ENCODE measurements around the gene HHEX.
"Not testable (repeated sequence)": the region's sequence is repeated elsewhere in the genome, so short reads cannot be mapped to it uniquely, and the experiment has no call there.

HHEX gene

DNA sequence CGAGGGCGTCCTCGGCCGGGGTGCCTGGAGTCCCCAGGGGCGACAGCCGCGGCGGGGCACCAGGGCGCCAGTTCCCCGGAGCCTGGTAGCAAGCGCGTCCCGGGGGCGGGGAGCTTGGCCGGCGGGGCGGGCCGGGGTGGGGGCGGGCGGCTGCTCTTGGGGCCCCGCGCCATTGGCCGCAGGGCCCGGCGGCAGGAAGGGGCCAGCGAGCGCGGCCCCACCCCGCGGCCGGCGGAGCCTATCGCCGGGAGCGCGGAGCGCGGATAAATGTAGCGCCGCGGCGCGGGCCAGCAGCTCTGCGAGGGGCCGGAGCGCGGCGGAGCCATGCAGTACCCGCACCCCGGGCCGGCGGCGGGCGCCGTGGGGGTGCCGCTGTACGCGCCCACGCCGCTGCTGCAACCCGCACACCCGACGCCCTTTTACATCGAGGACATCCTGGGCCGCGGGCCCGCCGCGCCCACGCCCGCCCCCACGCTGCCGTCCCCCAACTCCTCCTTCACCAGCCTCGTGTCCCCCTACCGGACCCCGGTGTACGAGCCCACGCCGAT is at the start of gene HHEX:
TSS of gene HHEX (plus strand) at position 293 of the 548 bp plus-strand sequence. CDS start at position 325, 32 bp downstream.
- H3K4me1 Mint-ChIP-seq (ENCODE audit: low read depth): peaks cover 28% of the 10 kb centered on the region
- peaks cover 6% of the 10 kb centered on the region for H3K9me3 Mint-ChIP-seq
- H3K27me3 Mint-ChIP-seq: peaks cover 63% of the 10 kb centered on the region

DNA sequence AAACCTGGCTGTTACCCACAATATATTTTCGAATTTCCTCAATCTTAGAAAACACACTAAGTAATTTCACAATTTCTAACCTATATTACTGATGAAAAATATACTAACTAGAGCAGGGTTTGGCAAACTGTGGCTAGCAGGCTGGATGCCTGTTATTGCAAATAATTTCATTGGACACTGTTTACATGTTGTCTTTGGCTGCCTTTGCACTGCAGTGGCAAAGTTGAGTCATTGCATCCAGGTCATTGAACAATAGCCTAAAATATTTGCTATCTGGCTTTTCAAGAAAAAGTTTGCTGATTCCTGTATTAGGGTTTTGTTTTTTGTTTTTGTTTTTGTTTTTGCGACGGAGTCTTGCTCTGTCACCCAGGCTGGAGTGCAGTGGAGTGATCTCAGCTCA is 49.6 kb upstream of the HHEX start:
- H3K36me3 Mint-ChIP-seq (ENCODE audit: low read depth): peaks cover 78% of the 10 kb centered on the region

More for the DNA sequence above, at the start of gene HHEX:
- Mint-ChIP-seq H3K4me3 (peak within 1 kb of the TSS; percentile 77), H3K27ac (peak within 1 kb of the TSS; percentile 21), H3K36me3 (ENCODE audit: low read depth) (no peaks in the 10 kb centered on the region)

DNA sequence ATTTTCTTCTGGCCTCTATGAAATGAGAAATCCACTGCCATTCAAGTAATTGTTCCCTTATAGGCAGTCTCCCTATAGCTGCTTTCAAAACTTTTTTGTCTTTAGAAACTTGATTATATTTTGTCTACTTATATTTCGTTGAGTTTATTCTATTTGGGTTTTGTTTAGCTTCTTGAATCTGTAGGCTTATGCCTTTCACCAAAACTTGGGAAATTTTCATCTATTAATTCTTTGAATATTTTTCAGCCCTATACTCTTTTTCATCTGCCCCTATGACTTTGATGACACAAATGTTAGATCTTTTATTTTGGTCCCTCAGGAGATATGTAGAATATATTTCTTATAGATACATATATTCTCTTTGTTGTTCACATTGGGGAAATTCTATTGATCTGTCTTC is 48.3 kb upstream of the HHEX start:
- Mint-ChIP-seq H3K4me1 (ENCODE audit: low read depth) (peaks cover 5% of the 10 kb centered on the region), H3K27me3 (no peaks in the 10 kb centered on the region), H3K27ac (no peak overlapping the region), H3K9me3 (no peaks in the 10 kb centered on the region), H3K36me3 (ENCODE audit: low read depth) (peaks cover 78% of the 10 kb centered on the region), H3K4me3 (no peak overlapping the region)

More for the DNA sequence above, 49.6 kb upstream of the HHEX start:
- H3K4me1 Mint-ChIP-seq (ENCODE audit: low read depth): peaks cover 5% of the 10 kb centered on the region
- H3K27ac Mint-ChIP-seq: no peak overlapping the region
- no peaks in the 10 kb centered on the region for H3K9me3 Mint-ChIP-seq
- no peak overlapping the region for H3K4me3 Mint-ChIP-seq
- H3K27me3 Mint-ChIP-seq: no peaks in the 10 kb centered on the region

DNA sequence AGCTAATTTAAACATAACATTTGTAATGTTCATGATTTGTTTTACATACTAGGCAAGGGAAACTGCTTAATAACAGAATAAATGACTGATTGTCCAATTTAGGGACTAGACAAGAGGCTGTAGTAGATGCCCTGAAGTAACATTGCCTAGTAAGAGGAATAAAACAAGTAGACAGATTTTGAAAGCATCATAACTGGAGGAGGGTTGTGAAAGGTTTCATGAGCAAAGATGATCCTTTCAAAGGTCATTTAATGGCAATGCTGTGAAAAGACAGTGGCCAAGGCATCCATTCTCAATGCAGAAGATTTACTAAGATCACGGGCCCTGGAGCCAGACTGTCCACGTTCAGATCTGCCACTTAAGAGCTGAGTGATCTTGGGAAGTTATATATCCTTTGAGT is 44.8 kb upstream of the HHEX start:
- peaks cover 5% of the 10 kb centered on the region for H3K4me1 Mint-ChIP-seq (ENCODE audit: low read depth)
- H3K4me3 Mint-ChIP-seq: no peak overlapping the region
- peaks cover 83% of the 10 kb centered on the region for H3K36me3 Mint-ChIP-seq (ENCODE audit: low read depth)
- no peaks in the 10 kb centered on the region for H3K27me3 Mint-ChIP-seq
- no peak overlapping the region for H3K27ac Mint-ChIP-seq
- no peaks in the 10 kb centered on the region for H3K9me3 Mint-ChIP-seq

DNA sequence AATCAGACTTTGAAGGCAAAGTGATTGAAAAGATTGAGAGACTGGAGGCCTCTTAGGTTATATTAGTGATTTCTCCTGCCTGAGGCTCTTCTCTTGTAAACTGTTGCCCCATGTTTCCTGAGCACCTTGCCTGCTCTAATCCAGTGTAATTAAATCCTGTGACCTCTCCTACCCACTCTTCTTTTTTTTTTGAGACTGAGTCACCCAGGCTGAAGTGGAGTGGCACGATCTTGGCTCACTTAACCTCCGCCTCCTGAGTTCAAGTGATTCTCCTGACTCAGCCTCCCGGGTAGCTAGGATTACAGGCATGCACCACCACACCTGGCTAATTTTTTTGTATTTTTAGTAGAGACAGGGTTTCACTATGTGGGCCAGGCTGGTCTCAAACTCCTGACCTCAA is 38.9 kb upstream of the HHEX start:
- H3K36me3 Mint-ChIP-seq (ENCODE audit: low read depth): peaks cover 83% of the 10 kb centered on the region
- not testable (repeated sequence) for H3K4me3 Mint-ChIP-seq; H3K4me1 Mint-ChIP-seq (ENCODE audit: low read depth); H3K9me3 Mint-ChIP-seq; H3K27ac Mint-ChIP-seq; H3K27me3 Mint-ChIP-seq

DNA sequence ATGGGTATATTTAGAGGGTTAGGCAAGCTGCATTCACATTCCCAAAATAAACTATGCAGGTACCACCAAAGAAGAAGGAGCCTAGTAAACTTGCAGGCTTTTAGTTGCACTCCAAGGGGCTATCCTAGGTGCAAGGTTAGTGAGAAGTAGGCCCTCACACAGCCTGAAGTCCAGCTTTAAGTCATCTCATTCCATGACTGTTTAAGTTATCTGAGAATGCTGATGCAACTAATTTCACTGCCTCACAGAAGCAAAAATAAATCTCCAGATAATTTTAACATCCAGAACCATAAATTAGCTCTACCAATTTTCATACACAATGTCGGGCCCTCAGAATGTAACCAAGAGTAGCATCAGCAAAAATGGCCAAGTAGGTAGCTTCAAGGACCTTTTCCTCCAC is 34.3 kb upstream of the HHEX start:
- no peaks in the 10 kb centered on the region for H3K27me3 Mint-ChIP-seq
- H3K36me3 Mint-ChIP-seq (ENCODE audit: low read depth): peaks cover 41% of the 10 kb centered on the region
- no peak overlapping the region for H3K27ac Mint-ChIP-seq
- no peak overlapping the region for H3K4me3 Mint-ChIP-seq
- H3K4me1 Mint-ChIP-seq (ENCODE audit: low read depth): no peaks in the 10 kb centered on the region
- H3K9me3 Mint-ChIP-seq: no peaks in the 10 kb centered on the region

DNA sequence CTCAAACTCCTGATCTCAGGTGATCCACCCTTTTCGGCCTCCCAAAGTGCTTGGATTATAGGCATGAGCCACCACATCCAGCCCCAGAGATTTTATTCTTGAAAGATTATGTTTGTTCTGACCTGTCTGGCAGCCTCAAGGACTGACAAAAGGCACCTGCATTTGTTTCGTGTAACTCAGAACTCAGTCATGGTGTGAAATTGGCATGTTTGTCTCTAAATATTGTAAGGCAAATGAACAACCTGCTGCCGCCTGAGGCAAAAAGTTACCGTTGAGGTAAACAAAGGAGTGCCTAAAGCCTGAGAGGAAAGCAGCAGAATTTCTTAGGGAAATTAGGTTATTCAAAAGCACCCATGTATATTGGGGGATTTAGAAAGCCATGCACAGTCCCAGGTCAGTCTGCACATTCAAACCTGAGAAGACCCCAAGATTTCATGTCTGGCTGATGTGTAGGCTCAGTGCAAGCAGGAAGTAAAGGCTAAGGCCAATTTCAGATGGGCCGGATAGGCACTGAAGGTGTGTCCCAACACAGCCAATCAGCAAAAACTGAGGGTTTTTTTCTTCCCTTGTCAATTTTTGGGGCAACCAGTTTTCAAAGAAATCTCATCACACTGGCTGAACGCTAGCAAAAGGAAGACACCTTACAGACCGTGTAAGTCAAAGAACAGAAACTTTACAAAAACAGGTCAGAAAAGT is 33.3 kb upstream of the HHEX start:
- H3K4me1 Mint-ChIP-seq (ENCODE audit: low read depth): no peaks in the 10 kb centered on the region
- no peaks in the 10 kb centered on the region for H3K9me3 Mint-ChIP-seq
- H3K4me3 Mint-ChIP-seq: no peak overlapping the region
- no peaks in the 10 kb centered on the region for H3K27me3 Mint-ChIP-seq
- H3K27ac Mint-ChIP-seq: no peak overlapping the region
- H3K36me3 Mint-ChIP-seq (ENCODE audit: low read depth): peaks cover 35% of the 10 kb centered on the region

DNA sequence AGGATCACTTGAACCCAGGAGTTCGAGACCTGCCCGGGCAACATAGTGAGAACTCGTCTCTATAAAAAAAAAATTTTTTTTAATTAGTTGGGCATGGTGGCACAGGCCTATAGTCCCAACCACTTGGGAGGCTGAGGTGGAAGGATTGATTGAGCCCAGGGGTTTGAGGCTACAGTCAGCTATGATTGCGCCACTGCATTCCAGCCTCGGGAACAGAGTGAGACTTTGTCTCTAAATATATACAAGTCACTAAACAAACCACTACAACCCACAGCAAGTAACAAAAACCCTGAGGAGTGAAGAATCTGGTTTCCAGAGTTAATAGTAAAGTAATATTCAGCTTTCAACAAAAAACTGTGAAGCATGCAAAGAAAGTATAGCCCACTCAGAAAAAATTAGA is 32.7 kb upstream of the HHEX start:
- H3K4me3 Mint-ChIP-seq: no peak overlapping the region
- no peak overlapping the region for H3K27ac Mint-ChIP-seq
- H3K36me3 Mint-ChIP-seq (ENCODE audit: low read depth): peaks cover 33% of the 10 kb centered on the region

DNA sequence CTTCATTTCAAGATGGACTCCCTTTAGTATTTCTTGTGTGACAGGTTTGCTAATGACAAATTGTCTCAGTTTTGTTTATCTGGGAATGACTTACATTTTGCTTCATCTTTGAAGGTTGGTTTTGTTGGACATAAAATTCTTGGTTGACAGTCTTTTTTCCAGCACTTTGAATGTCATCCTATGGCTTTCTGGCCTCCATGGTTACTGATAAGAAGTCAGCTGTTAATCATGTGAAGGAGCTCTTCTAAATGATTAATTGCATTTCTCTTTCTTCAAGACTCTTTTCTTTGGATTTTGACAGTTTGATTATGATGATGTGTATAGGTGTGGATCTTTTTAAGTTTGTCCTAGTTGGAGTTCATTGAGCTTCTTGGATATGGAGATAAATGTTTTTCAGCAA is 26.9 kb upstream of the HHEX start:
- H3K36me3 Mint-ChIP-seq (ENCODE audit: low read depth): no peaks in the 10 kb centered on the region
- no peaks in the 10 kb centered on the region for H3K4me1 Mint-ChIP-seq (ENCODE audit: low read depth)
- no peak overlapping the region for H3K4me3 Mint-ChIP-seq
- no peaks in the 10 kb centered on the region for H3K27me3 Mint-ChIP-seq
- no peak overlapping the region for H3K27ac Mint-ChIP-seq
- H3K9me3 Mint-ChIP-seq: peaks cover 8% of the 10 kb centered on the region

More for the DNA sequence above, 32.7 kb upstream of the HHEX start:
- no peaks in the 10 kb centered on the region for H3K9me3 Mint-ChIP-seq
- H3K4me1 Mint-ChIP-seq (ENCODE audit: low read depth): no peaks in the 10 kb centered on the region
- H3K27me3 Mint-ChIP-seq: no peaks in the 10 kb centered on the region

DNA sequence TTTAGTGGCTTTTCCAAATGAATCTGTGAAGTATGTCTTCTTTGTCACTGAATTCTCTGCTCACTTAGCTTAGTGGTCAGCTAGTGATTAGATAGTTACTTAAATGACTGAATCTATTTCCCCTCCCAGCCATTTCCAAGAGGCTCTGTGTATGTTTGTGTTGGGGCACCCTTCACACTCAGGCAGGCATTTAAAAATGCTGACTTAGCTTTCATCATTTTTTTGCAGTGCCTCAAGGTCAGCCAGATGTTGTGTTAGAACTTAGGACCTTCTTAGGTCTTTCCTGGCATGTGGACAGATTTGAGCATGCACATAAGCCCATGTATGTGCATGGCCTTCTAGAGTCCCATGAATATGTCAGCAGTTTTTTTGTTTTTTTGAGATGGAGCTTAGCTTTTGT is 25.4 kb upstream of the HHEX start:
- Mint-ChIP-seq H3K27me3 (peaks cover 4% of the 10 kb centered on the region), H3K4me1 (ENCODE audit: low read depth) (no peaks in the 10 kb centered on the region), H3K27ac (no peak overlapping the region), H3K36me3 (ENCODE audit: low read depth) (no peaks in the 10 kb centered on the region), H3K4me3 (no peak overlapping the region), H3K9me3 (peaks cover 8% of the 10 kb centered on the region)

DNA sequence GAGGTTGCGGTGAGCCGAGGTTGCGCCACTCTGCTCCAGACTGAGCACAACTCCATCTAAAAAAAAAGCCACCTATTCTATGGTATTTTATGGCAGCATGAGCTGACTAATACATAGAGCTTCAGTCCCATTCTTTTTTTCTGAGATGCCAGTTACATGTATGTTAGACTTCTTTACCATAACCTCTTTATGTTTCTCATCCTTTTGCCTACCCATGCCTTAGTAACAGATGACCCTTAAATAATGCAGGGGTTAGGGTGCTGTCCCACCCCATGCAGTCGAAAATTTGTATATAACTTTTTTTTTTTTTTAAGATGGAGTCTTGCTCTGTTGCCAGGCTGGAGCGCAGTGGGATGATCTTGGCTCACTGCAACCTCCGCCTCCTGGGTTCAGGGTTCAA is 22.7 kb upstream of the HHEX start:
- H3K27ac Mint-ChIP-seq: no peak overlapping the region
- peaks cover 6% of the 10 kb centered on the region for H3K27me3 Mint-ChIP-seq
- H3K36me3 Mint-ChIP-seq (ENCODE audit: low read depth): no peaks in the 10 kb centered on the region
- no peak overlapping the region for H3K4me3 Mint-ChIP-seq
- no peaks in the 10 kb centered on the region for H3K4me1 Mint-ChIP-seq (ENCODE audit: low read depth)
- peaks cover 8% of the 10 kb centered on the region for H3K9me3 Mint-ChIP-seq

DNA sequence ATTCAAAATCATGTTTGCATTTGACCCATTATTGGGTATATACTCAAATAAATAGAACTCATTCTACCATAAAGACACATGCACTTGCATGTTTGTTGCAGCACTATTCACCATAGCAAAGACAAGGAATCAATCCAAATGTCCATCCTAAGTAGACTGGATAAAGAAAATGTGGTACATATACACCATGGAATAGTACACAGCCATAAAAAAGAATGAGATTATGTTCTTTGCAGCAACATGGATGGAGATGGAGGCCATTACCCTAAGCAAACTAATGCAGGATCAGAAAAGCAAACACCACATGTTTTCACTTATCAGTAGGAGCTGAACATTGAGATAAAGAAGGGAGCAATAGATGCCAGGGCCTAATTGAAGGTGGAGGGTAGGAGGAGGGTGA is 12.0 kb upstream of the HHEX start:
- Mint-ChIP-seq H3K27me3 (peaks cover 8% of the 10 kb centered on the region), H3K4me3 (no peak overlapping the region), H3K27ac (no peak overlapping the region), H3K4me1 (ENCODE audit: low read depth) (no peaks in the 10 kb centered on the region), H3K36me3 (ENCODE audit: low read depth) (no peaks in the 10 kb centered on the region), H3K9me3 (no peaks in the 10 kb centered on the region)

DNA sequence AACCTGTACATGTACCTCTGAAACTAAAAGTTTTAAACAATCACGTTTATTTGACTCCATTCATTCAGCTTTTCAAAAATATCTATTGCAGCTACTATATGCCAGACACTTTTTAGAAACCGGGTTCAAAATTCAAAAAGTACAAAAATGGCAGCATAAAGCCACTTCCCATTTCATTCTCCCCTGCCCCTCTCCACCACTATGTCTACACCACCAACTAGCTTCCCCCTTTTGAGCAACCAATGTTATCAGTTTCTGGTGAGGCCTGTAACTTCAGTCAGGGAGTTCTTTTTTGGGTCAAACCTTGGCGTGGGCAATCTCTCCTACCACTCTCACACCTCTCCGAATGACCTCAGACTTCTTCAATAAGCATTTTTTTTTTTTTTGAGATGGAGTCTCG is 11.5 kb upstream of the HHEX start:
- no peaks in the 10 kb centered on the region for H3K36me3 Mint-ChIP-seq (ENCODE audit: low read depth)
- no peak overlapping the region for H3K27ac Mint-ChIP-seq
- H3K4me3 Mint-ChIP-seq: no peak overlapping the region
- peaks cover 11% of the 10 kb centered on the region for H3K27me3 Mint-ChIP-seq
- no peaks in the 10 kb centered on the region for H3K4me1 Mint-ChIP-seq (ENCODE audit: low read depth)
- no peaks in the 10 kb centered on the region for H3K9me3 Mint-ChIP-seq

DNA sequence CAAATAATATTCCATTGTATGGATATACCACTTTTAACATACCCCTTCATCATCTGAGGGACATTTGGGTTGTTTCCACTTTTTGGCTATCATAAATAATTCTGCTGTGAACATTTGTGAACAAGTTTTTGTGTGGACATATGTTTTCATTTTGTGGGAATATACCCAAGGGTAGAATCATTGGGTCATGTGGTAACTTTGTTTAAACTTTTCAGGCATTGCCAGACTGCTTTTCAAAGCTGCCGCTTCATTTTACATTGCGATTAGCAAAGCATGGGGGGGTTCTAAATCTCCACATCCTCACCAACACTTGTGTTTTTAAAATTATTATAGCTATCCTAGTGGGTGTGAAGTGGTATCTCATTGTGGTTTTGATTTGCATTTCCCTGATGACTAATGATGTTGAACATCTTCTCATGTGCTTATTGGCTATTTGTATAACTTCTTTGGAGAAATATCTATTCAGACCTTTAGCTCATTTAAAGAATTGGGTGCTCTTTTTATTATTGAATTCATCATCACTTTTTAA is 8.4 kb upstream of the HHEX start:
- Mint-ChIP-seq H3K27ac (no peak overlapping the region), H3K4me3 (no peak overlapping the region), H3K9me3 (peaks cover 6% of the 10 kb centered on the region), H3K4me1 (ENCODE audit: low read depth) (no peaks in the 10 kb centered on the region), H3K36me3 (ENCODE audit: low read depth) (no peaks in the 10 kb centered on the region), H3K27me3 (peaks cover 22% of the 10 kb centered on the region)

DNA sequence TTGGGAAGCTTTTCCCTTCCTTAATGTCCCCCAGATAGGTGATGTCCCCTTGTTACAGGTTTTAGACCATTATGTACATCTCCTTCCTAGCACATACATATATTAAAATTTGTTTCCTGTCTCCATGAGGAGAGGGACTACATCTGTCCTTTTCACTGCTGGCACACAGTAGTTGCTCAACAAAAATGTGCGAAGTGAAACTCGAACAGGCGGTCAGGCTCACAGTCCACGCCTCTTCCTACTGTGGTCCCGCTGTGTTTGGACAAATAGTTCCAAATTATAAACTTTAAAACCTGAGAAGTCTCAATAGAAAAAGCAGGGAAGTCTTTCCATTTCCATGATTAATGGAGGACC is 1.2 kb upstream of the HHEX start:
- Mint-ChIP-seq H3K36me3 (ENCODE audit: low read depth) (no peaks in the 10 kb centered on the region), H3K9me3 (peaks cover 6% of the 10 kb centered on the region), H3K4me1 (ENCODE audit: low read depth) (peaks cover 28% of the 10 kb centered on the region), H3K27ac (no peak overlapping the region), H3K4me3 (peak overlapping the region; percentile 74), H3K27me3 (peaks cover 51% of the 10 kb centered on the region)

Measured in stimulated activated naive CD8-positive, alpha-beta T cell treated with anti-CD3 and anti-CD28 coated beads, Interleukin-15, Interleukin-2, amounts not matched to agents 100 ng/mL and 50 ng/mL, for 24 hours (primary cell).